ENCODE measurements around the gene TSNAXIP1.

DNA sequence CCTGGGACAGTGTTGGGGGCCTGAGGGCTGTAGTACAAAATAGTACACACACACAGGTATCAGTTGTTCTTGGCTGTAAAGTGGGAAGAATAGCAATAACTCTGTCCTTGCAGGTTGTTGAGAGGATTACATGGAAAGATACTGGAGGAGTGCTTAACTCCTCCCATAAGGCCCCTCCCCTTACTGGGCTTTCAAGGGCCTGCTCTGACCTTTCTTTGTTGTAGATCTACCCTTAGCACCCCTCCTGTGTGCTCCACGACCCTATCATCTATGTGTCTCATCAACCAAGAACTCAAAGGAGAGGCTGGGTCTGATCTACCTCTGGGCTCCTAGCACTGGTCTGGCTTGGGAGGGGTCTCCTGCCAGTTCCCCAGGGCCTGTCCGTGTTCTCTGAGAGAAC is 57.9 kb downstream of the TSNAXIP1 start:
- TF ChIP-seq, protein P1, sequence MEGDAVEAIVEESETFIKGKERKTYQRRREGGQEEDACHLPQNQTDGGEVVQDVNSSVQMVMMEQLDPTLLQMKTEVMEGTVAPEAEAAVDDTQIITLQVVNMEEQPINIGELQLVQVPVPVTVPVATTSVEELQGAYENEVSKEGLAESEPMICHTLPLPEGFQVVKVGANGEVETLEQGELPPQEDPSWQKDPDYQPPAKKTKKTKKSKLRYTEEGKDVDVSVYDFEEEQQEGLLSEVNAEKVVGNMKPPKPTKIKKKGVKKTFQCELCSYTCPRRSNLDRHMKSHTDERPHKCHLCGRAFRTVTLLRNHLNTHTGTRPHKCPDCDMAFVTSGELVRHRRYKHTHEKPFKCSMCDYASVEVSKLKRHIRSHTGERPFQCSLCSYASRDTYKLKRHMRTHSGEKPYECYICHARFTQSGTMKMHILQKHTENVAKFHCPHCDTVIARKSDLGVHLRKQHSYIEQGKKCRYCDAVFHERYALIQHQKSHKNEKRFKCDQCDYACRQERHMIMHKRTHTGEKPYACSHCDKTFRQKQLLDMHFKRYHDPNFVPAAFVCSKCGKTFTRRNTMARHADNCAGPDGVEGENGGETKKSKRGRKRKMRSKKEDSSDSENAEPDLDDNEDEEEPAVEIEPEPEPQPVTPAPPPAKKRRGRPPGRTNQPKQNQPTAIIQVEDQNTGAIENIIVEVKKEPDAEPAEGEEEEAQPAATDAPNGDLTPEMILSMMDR (IDR thresholded peaks at IDR 0.05) = no peak
- no peak for TF ChIP-seq POLR2A (IDR thresholded peaks at IDR 0.05)
